HEK293 (cell line): ENCODE data around the gene MDGA2.

Experiments
- CTCF ChIA-PET: fragments of 350-600 bp; formaldehyde crosslinking; extraction: SDS; loops from one replicate; lab custom pipeline; 2021; ENCODE audit warnings: antibody characterized with exemption; lab: Yijun Ruan, JAX
- POLR2A ChIA-PET: fragments of 300-600 bp; formaldehyde crosslinking; extraction: SDS; loops from one replicate; lab custom pipeline; 2020; ENCODE audit warnings: antibody characterized with exemption, inconsistent platforms; lab: Yijun Ruan, JAX
- H3K27ac ChIP-seq: fragments of 200-500 bp; sonication (Bioruptor generic); 2 replicates; pipeline ENCODE4 v1.5.1; 2014; ENCODE audit warnings: low read depth, low read length, control low read depth, inconsistent platforms; ENCODE audit errors: extremely low read depth
- H3K36me3 ChIP-seq, 2 experiments: fragments of 200-500 bp in 1 of 2; sonication (Bioruptor generic) in 1 of 2; 1 replicate in 1 of 2; 2 replicates in 1 of 2; pipeline ENCODE4 v1.5.1; 2014 to 2017; ENCODE audit warnings: inconsistent platforms in 2 of 2, low read length in 2 of 2; ENCODE audit not compliant: control insufficient read depth in 2 of 2, insufficient read depth in 1 of 2
- H3K4me1 ChIP-seq: fragments of 200-500 bp; sonication (Bioruptor generic); 2 replicates; pipeline ENCODE4 v1.5.1; 2014; ENCODE audit warnings: mild to moderate bottlenecking, low read length, inconsistent platforms; ENCODE audit not compliant: control insufficient read depth, insufficient read depth
- H3K4me3 ChIP-seq: 2 replicates; pipeline ENCODE4 v1.5.1; 2011; ENCODE audit warnings: low read depth, mild to moderate bottlenecking, control low read depth, low read length, moderate library complexity
- H3K9me3 ChIP-seq: fragments of 200-500 bp; sonication (Bioruptor generic); 2 replicates; pipeline ENCODE4 v1.5.1; 2014; ENCODE audit warnings: low read depth, low read length, inconsistent platforms; ENCODE audit not compliant: control insufficient read depth, insufficient read depth
- GLI4 ChIP-seq: fragments of 450-650 bp; formaldehyde crosslinking; IDR thresholded peaks from 2 replicates; pipeline ENCODE4 v1.5.1; 2016; ENCODE audit warnings: missing biosample characterization, missing genetic modification characterization
- INSM2 ChIP-seq: fragments of 450-650 bp; formaldehyde crosslinking; IDR thresholded peaks from 2 replicates; pipeline ENCODE4 v1.5.1; 2016; ENCODE audit warnings: missing biosample characterization, missing genetic modification characterization
- OVOL3 ChIP-seq: fragments of 450-650 bp; formaldehyde crosslinking; IDR thresholded peaks from 2 replicates; pipeline ENCODE4 v1.5.1; 2016; ENCODE audit warnings: missing biosample characterization, missing genetic modification characterization
- REST ChIP-seq: fragments of 450-650 bp; formaldehyde crosslinking; IDR thresholded peaks from 2 replicates; pipeline ENCODE4 v1.5.1; 2016; ENCODE audit warnings: missing biosample characterization, missing genetic modification characterization
- SALL2 ChIP-seq: fragments of 450-650 bp; formaldehyde crosslinking; IDR thresholded peaks from 2 replicates; pipeline ENCODE4 v1.5.0; 2017; ENCODE audit warnings: missing biosample characterization, mild to moderate bottlenecking, missing genetic modification characterization, borderline replicate concordance
- SETDB1 ChIP-seq: IDR thresholded peaks from one replicate; pipeline ENCODE4 v1.6.1; 2017; ENCODE audit warnings: mild to moderate bottlenecking, low read length, moderate library complexity, mixed read lengths; ENCODE audit not compliant: insufficient read length
- SP2 ChIP-seq: fragments of 450-650 bp; formaldehyde crosslinking; IDR thresholded peaks from 2 replicates; pipeline ENCODE4 v1.5.1; 2016; ENCODE audit warnings: missing biosample characterization, missing genetic modification characterization
- ZFP41 ChIP-seq: fragments of 450-650 bp; formaldehyde crosslinking; IDR thresholded peaks from 2 replicates; pipeline ENCODE4 v1.5.1; 2016; ENCODE audit warnings: missing biosample characterization, missing genetic modification characterization, borderline replicate concordance
- ZNF112 ChIP-seq: fragments of 450-650 bp; formaldehyde crosslinking; IDR thresholded peaks from 2 replicates; pipeline ENCODE4 v1.5.0; 2017; ENCODE audit warnings: missing biosample characterization, missing genetic modification characterization
- ZNF18 ChIP-seq: fragments of 450-650 bp; formaldehyde crosslinking; IDR thresholded peaks from 2 replicates; pipeline ENCODE4 v1.5.1; 2016; ENCODE audit warnings: missing biosample characterization, missing genetic modification characterization
- ZNF292 ChIP-seq: fragments of 450-650 bp; formaldehyde crosslinking; IDR thresholded peaks from 2 replicates; pipeline ENCODE4 v1.5.1; 2016; ENCODE audit warnings: low read depth, missing biosample characterization, missing genetic modification characterization, borderline replicate concordance
- ZNF423 ChIP-seq: fragments of 450-650 bp; formaldehyde crosslinking; IDR thresholded peaks from 2 replicates; pipeline ENCODE4 v1.5.1; 2016; ENCODE audit warnings: missing biosample characterization, missing genetic modification characterization
- ZNF513 ChIP-seq: fragments of 450-650 bp; IDR thresholded peaks from 2 replicates; pipeline ENCODE4 v1.5.1; 2018; ENCODE audit warnings: missing biosample characterization, missing genetic modification characterization
- ZNF555 ChIP-seq: fragments of 450-650 bp; formaldehyde crosslinking; conservative IDR thresholded peaks from 2 replicates; pipeline ENCODE4 v1.5.1; 2017; ENCODE audit warnings: missing biosample characterization, mild to moderate bottlenecking, missing genetic modification characterization, inconsistent platforms
- ZNF707 ChIP-seq: fragments of 450-650 bp; formaldehyde crosslinking; IDR thresholded peaks from 2 replicates; pipeline ENCODE4 v1.5.1; 2016; ENCODE audit warnings: missing biosample characterization, missing genetic modification characterization
- ZNF76 ChIP-seq: fragments of 450-650 bp; formaldehyde crosslinking; IDR thresholded peaks from 2 replicates; pipeline ENCODE4; 2016; ENCODE audit warnings: low read depth, missing biosample characterization, missing genetic modification characterization, borderline replicate concordance
- ZNF768 ChIP-seq: fragments of 450-650 bp; formaldehyde crosslinking; IDR thresholded peaks from 2 replicates; pipeline ENCODE4 v1.5.1; 2018; ENCODE audit warnings: missing biosample characterization, mild to moderate bottlenecking, missing genetic modification characterization
- ZNF792 ChIP-seq: fragments of 450-650 bp; formaldehyde crosslinking; IDR thresholded peaks from 2 replicates; pipeline ENCODE4 v1.5.1; 2016; ENCODE audit warnings: missing biosample characterization, missing genetic modification characterization
- ZSCAN30 ChIP-seq: fragments of 450-650 bp; IDR thresholded peaks from 2 replicates; pipeline ENCODE4 v1.5.1; 2018; ENCODE audit warnings: missing biosample characterization, mild to moderate bottlenecking, missing genetic modification characterization, moderate library complexity

MDGA2 gene

GRCh38 chr14:47466916-47467315, 208.5 kb downstream of the MDGA2 start:
- POLR2A ChIA-PET = no interaction called here
- no peaks in the 10 kb centered on the region for H3K4me1 ChIP-seq
- no peak overlapping the region for H3K4me3 ChIP-seq
- CTCF ChIA-PET = no interaction called here
- no peaks in the 10 kb centered on the region for H3K9me3 ChIP-seq
- no peaks in the 10 kb centered on the region for H3K36me3 ChIP-seq
- H3K27ac ChIP-seq = no peak overlapping the region
- no peak for TF ChIP-seq ZSCAN30 (tag by site-specific recombination)

GRCh38 chr14:47454025-47454424, 221.4 kb downstream of the MDGA2 start:
- ChIA-PET CTCF (interaction anchor here (0.6 kb wide), 1 partner anchor 1279 kb away, joined by 3 read pairs; no protein-coding TSS in a partner anchor), POLR2A (no interaction called here)
- Histone ChIP-seq H3K9me3 (no peaks in the 10 kb centered on the region), H3K4me1 (no peaks in the 10 kb centered on the region), H3K27ac (no peak overlapping the region), H3K36me3 (no peaks in the 10 kb centered on the region), H3K4me3 (no peak overlapping the region)
- TF ChIP-seq ZNF513 (no peak), ZNF555 (no peak), ZNF292 (tag by site-specific recombination) (no peak), ZNF112 (tag by site-specific recombination) (no peak), ZNF768 (tag by site-specific recombination) (no peak), ZNF18 (tag by site-specific recombination) (no peak), ZNF76 (tag by site-specific recombination) (no peak), SETDB1 (no peak), ZNF792 (no peak), ZNF707 (tag by site-specific recombination) (no peak), SP2 (tag by site-specific recombination) (no peak), GLI4 (no peak), ZFP41 (tag by site-specific recombination) (no peak), SALL2 (no peak), INSM2 (tag by site-specific recombination) (no peak), ZNF423 (tag by site-specific recombination) (no peak)

GRCh38 chr14:47447076-47447475, 228.3 kb downstream of the MDGA2 start:
- Histone ChIP-seq H3K27ac (no peak overlapping the region), H3K9me3 (no peaks in the 10 kb centered on the region), H3K4me3 (no peak overlapping the region), H3K36me3 (no peaks in the 10 kb centered on the region), H3K4me1 (no peaks in the 10 kb centered on the region)
- ChIA-PET POLR2A (no interaction called here), CTCF (no interaction called here)
- TF ChIP-seq REST (tag by site-specific recombination) (no peak), OVOL3 (tag by site-specific recombination) (no peak)
